Liver (tissue), 9 donors: Measurements from ENCODE around the gene FAM43B. TPM values are rescaled to one million over a fixed set of nuclear protein-coding genes. Genes with fewer than 3 reads are reported as not detected.
A peak's percentile ranks its signal among the peaks of the same experiment; 100 is the strongest.

Experiments used
- DNase-seq: peaks from one replicate; pipeline ENCODE4 v3.0.0-alpha.2; 2017; ENCODE audit warnings: low spot score
- H3K27ac ChIP-seq, 2 donors: one replicate each; pipeline ENCODE4 v1.7.0; 2013; ENCODE audit warnings: inconsistent platforms in 2 of 2, low read length in 2 of 2, control low read depth in 1 of 2, low read depth in 1 of 2, mild to moderate bottlenecking in 1 of 2
- H3K27me3 ChIP-seq, 4 donors: one replicate each; pipeline versions ENCODE4 v1.6.1 to v1.7.0; 2013; ENCODE audit warnings: low read length in 3 of 4, inconsistent platforms in 1 of 4, mild to moderate bottlenecking in 1 of 4, moderate library complexity in 1 of 4; ENCODE audit not compliant: control insufficient read depth in 4 of 4, insufficient read depth in 4 of 4
- H3K36me3 ChIP-seq, 4 donors: one replicate each; pipeline versions ENCODE4 v1.6.1 to v1.7.0; 2013; ENCODE audit warnings: low read length in 3 of 4, mild to moderate bottlenecking in 3 of 4, low read depth in 1 of 4, moderate library complexity in 1 of 4; ENCODE audit not compliant: control insufficient read depth in 4 of 4, insufficient read depth in 3 of 4
- H3K4me1 ChIP-seq, 4 donors: one replicate each; pipeline versions ENCODE4 v1.6.1 to v1.7.0; 2013; ENCODE audit warnings: low read length in 3 of 4, mild to moderate bottlenecking in 3 of 4, moderate library complexity in 1 of 4; ENCODE audit not compliant: control insufficient read depth in 4 of 4, insufficient read depth in 4 of 4
- H3K4me3 ChIP-seq, 3 donors: one replicate each; pipeline versions ENCODE4 v1.6.1 to v1.7.0; 2013; ENCODE audit warnings: low read length in 3 of 3, control low read depth in 1 of 3, low read depth in 1 of 3, mild to moderate bottlenecking in 1 of 3
- H3K9ac ChIP-seq, 2 donors: one replicate each; pipeline ENCODE4 v1.7.0; 2013; ENCODE audit warnings: low read length in 2 of 2, mild to moderate bottlenecking in 2 of 2, moderate library complexity in 2 of 2, control low read depth in 1 of 2, low read depth in 1 of 2
- H3K9me3 ChIP-seq, 4 donors: one replicate each; pipeline versions ENCODE4 v1.6.1 to v1.7.0; 2013; ENCODE audit warnings: low read length in 3 of 4; ENCODE audit not compliant: control insufficient read depth in 4 of 4
- HNF4A ChIP-seq, 2 donors: conservative IDR thresholded peaks; 2 replicates each; pipeline ENCODE4 v1.6.1; 2016; ENCODE audit warnings: antibody characterized with exemption in 2 of 2, mild to moderate bottlenecking in 2 of 2
- RAD21 ChIP-seq, 2 donors: IDR thresholded peaks; 2 replicates each; pipeline ENCODE4 v1.6.1; 2016; ENCODE audit warnings: antibody characterized with exemption in 2 of 2, mild to moderate bottlenecking in 2 of 2
- RXRA ChIP-seq, 2 donors: IDR thresholded peaks; 2 replicates each; pipeline ENCODE4 v1.6.1; 2017 to 2018; ENCODE audit warnings: antibody characterized with exemption in 2 of 2, mild to moderate bottlenecking in 1 of 2
- TAF1 ChIP-seq: conservative IDR thresholded peaks from 2 replicates; pipeline ENCODE4 v1.6.1; 2016; ENCODE audit warnings: antibody characterized with exemption, mild to moderate bottlenecking
- YY1 ChIP-seq: IDR thresholded peaks from 2 replicates; pipeline ENCODE4 v1.6.1; 2016; ENCODE audit warnings: antibody characterized with exemption, mild to moderate bottlenecking
- WGBS: extraction: QIAGEN DNeasy Blood & Tissue Kit; methylation state at CpG from one replicate; pipeline ENCODE4 v1.1.7; 2013; 5-methylcytosine and 5-hydroxymethylcytosine counted together
- polyA plus RNA-seq, 2 donors: library from polyadenylated mRNA; stranded (reverse) in 1 of 2; unstranded in 1 of 2; fragments of 200-250 nt in 1 of 2; fragments of >200 nt in 1 of 2; fragmentation: Nextera tagmentation in 1 of 2; extraction: Ambion mirVana in 1 of 2; gene quantifications; one replicate each; pipeline versions ENCODE4 v1.2.1 to v1.2.3, GENCODE V29; 2013 to 2015
- total RNA-seq, 2 donors: library from RNA; depleted of rRNA; stranded (reverse); fragments of >200 nt; gene quantifications; one replicate each; pipeline ENCODE4 v1.2.3, GENCODE V29; 2014
- TF ChIP-seq, protein P1 (sequence below): IDR thresholded peaks from 2 replicates; pipeline ENCODE4 v1.6.1; 2016; ENCODE audit warnings: antibody characterized with exemption
- TF ChIP-seq, protein P2 (sequence below): IDR thresholded peaks from 2 replicates; pipeline ENCODE4 v1.6.1; 2016; ENCODE audit warnings: antibody characterized with exemption, mild to moderate bottlenecking
- TF ChIP-seq, protein P3 (sequence below): fragments of 150-350 bp; IDR thresholded peaks from 2 replicates; pipeline ENCODE4 v1.5.1; 2017; ENCODE audit warnings: improper control_type of control experiment, low read depth, low read length; ENCODE audit not compliant: missing input control
- donor health status: healthy.
- donor health status: healthy.
- donor health status: healthy.
- donor health status: healthy.
- donor health status: healthy.

FAM43B gene
- total and polyA plus RNA-seq, 4 donors: 0.06 to 0.09 (median 0.07) TPM

DNA sequence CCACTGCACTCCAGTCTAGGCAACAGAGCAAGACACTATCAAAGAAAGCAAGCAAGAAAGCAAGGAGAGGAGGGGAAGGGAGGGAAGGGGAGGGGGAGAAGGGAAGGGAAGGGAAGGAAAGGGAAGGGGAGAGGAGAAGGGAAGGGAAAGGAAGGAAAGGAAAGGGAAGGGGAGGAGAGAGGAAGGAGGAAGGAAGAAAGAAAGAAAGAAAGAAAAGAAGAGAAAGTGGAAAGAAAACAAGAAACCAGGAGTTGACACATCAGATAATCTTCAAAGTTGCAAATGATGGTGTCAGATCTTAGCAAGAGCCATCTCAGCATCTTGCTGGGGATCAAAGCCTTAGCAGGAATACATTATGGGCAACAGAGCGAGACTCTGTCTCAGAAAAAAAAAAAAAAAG, 21.6 kb downstream of the FAM43B start:
- H3K36me3 ChIP-seq: no peaks in the 10 kb centered on the region
- no peak overlapping the region for H3K4me3 ChIP-seq
- H3K9me3 ChIP-seq: no peaks in the 10 kb centered on the region
- 79% methylated on average over 1 of the region's 1 CpG for WGBS
- TF ChIP-seq, protein P1, sequence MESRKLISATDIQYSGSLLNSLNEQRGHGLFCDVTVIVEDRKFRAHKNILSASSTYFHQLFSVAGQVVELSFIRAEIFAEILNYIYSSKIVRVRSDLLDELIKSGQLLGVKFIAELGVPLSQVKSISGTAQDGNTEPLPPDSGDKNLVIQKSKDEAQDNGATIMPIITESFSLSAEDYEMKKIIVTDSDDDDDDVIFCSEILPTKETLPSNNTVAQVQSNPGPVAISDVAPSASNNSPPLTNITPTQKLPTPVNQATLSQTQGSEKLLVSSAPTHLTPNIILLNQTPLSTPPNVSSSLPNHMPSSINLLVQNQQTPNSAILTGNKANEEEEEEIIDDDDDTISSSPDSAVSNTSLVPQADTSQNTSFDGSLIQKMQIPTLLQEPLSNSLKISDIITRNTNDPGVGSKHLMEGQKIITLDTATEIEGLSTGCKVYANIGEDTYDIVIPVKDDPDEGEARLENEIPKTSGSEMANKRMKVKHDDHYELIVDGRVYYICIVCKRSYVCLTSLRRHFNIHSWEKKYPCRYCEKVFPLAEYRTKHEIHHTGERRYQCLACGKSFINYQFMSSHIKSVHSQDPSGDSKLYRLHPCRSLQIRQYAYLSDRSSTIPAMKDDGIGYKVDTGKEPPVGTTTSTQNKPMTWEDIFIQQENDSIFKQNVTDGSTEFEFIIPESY: no peak
- TF ChIP-seq, protein P2, sequence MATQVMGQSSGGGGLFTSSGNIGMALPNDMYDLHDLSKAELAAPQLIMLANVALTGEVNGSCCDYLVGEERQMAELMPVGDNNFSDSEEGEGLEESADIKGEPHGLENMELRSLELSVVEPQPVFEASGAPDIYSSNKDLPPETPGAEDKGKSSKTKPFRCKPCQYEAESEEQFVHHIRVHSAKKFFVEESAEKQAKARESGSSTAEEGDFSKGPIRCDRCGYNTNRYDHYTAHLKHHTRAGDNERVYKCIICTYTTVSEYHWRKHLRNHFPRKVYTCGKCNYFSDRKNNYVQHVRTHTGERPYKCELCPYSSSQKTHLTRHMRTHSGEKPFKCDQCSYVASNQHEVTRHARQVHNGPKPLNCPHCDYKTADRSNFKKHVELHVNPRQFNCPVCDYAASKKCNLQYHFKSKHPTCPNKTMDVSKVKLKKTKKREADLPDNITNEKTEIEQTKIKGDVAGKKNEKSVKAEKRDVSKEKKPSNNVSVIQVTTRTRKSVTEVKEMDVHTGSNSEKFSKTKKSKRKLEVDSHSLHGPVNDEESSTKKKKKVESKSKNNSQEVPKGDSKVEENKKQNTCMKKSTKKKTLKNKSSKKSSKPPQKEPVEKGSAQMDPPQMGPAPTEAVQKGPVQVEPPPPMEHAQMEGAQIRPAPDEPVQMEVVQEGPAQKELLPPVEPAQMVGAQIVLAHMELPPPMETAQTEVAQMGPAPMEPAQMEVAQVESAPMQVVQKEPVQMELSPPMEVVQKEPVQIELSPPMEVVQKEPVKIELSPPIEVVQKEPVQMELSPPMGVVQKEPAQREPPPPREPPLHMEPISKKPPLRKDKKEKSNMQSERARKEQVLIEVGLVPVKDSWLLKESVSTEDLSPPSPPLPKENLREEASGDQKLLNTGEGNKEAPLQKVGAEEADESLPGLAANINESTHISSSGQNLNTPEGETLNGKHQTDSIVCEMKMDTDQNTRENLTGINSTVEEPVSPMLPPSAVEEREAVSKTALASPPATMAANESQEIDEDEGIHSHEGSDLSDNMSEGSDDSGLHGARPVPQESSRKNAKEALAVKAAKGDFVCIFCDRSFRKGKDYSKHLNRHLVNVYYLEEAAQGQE: no peak
- no peaks in the 10 kb centered on the region for H3K4me1 ChIP-seq
- no peak overlapping the region for H3K9ac ChIP-seq
- H3K27ac ChIP-seq: no peak overlapping the region
- no peaks in the 10 kb centered on the region for H3K27me3 ChIP-seq
- no peak for DNase-seq

DNA sequence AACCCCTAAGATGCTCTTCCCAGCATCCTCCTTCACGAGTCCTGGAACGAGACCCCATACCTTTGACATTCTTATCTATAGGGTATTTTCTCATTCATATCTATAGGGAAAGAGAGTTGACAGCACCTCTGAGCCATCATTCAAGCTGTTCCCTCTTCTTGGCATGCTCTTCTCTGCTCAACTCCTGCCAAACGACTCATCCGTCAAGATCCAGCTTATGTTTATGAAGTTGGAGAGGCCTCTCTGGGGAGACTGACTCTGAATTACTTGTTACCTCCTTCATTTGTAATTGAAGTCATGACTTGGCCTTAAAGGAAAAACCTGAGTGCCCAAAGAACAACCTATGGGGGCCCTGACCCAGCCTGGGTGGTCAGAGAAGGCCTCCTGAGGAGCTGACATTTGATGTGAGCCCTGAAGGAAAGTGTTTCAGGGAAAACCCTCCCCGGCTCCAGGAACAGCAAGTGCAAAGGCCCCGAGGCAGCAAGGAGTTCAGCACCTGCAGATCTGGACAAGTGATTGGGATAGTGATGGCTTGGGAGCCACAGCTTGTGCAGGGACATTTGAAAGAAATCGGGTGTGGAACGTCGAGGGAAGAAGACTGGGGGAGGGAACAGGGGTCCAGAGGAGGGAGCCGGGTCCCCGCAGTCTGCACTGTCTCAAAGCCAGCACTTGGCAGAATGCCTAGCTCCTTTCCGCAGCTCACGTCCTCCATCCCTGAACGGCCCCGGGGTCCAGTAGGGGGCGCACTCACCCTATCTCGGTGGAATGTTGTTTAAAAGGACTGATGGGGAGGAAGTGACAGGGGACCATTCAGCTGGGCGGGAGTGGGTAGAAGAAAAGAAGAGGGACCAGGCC, 22.5 kb downstream of the FAM43B start:
- H3K4me1 ChIP-seq: no peaks in the 10 kb centered on the region
- no peak overlapping the region for H3K4me3 ChIP-seq
- H3K27me3 ChIP-seq: no peaks in the 10 kb centered on the region
- H3K27ac ChIP-seq: no peak overlapping the region
- TF ChIP-seq, protein P2: peak; percentile 58
- TF ChIP-seq RAD21 (IDR thresholded peaks at IDR 0.05) (peak; percentile 96 to 99), RXRA (IDR thresholded peaks at IDR 0.05) (peak; percentile 25 to 45), HNF4A (conservative IDR thresholded peaks at IDR 0.05) (peak; percentile 21 to 41), YY1 (no peak), TAF1 (no peak)
- TF ChIP-seq, protein P3, sequence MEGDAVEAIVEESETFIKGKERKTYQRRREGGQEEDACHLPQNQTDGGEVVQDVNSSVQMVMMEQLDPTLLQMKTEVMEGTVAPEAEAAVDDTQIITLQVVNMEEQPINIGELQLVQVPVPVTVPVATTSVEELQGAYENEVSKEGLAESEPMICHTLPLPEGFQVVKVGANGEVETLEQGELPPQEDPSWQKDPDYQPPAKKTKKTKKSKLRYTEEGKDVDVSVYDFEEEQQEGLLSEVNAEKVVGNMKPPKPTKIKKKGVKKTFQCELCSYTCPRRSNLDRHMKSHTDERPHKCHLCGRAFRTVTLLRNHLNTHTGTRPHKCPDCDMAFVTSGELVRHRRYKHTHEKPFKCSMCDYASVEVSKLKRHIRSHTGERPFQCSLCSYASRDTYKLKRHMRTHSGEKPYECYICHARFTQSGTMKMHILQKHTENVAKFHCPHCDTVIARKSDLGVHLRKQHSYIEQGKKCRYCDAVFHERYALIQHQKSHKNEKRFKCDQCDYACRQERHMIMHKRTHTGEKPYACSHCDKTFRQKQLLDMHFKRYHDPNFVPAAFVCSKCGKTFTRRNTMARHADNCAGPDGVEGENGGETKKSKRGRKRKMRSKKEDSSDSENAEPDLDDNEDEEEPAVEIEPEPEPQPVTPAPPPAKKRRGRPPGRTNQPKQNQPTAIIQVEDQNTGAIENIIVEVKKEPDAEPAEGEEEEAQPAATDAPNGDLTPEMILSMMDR: peak; percentile 89
- DNase-seq: peak; percentile 88
- no peaks in the 10 kb centered on the region for H3K9me3 ChIP-seq
- no peak overlapping the region for H3K9ac ChIP-seq
- no peaks in the 10 kb centered on the region for H3K36me3 ChIP-seq
- 23% methylated on average over 18 of the region's 18 CpGs for whole genome bisulfite sequencing
